Stimulated activated CD8-positive, alpha-beta memory T cell treated with anti-CD3 and anti-CD28 coated beads, Interleukin-12 subunit alpha, Interleukin-12 subunit beta, amount 100 ng/mL, for 4 hours (primary cell): ENCODE results near the gene SLC4A9.
"Not testable (repeated sequence)": the region's sequence is repeated elsewhere in the genome, so short reads cannot be mapped to it uniquely, and the experiment has no call there.

Source experiments
- DNase-seq: peaks from one replicate; pipeline ENCODE4 v3.0.0-alpha.2; 2020; ENCODE audit warnings: low read depth

Gene SLC4A9

GRCh38 chr5:140338336-140338735 is 21.7 kb upstream of the SLC4A9 start:
- DNase-seq, result no peak

- DNase-seq, result no peak
Observed at GRCh38 chr5:140338908-140339307, 21.1 kb upstream of the SLC4A9 start.

- no peak for DNase-seq
Observed at GRCh38 chr5:140339636-140340035, 20.4 kb upstream of the SLC4A9 start.

- no peak for DNase-seq
Observed at GRCh38 chr5:140340605-140341121, 19.3 kb upstream of the SLC4A9 start.

GRCh38 chr5:140341591-140341990 is 18.4 kb upstream of the SLC4A9 start:
- no peak for DNase-seq

- no peak for DNase-seq
Observed at GRCh38 chr5:140342287-140342686, 17.7 kb upstream of the SLC4A9 start.

GRCh38 chr5:140342896-140343295 is 17.1 kb upstream of the SLC4A9 start:
- no peak for DNase-seq

GRCh38 chr5:140343849-140344248 is 16.1 kb upstream of the SLC4A9 start:
- DNase-seq, result not testable (repeated sequence)

- DNase-seq, result no peak
Observed at GRCh38 chr5:140344683-140345423, 15.1 kb upstream of the SLC4A9 start.

GRCh38 chr5:140345919-140346347 is 14.1 kb upstream of the SLC4A9 start:
- DNase-seq, result no peak

GRCh38 chr5:140346348-140347221 is 13.4 kb upstream of the SLC4A9 start, which contains the start of gene HBEGF:
HBEGF (minus strand) TSS chr5:140346603; CDS start chr5:140346328, 275 bp downstream.
- DNase-seq, result peak; percentile 33

GRCh38 chr5:140347360-140347759 is 12.6 kb upstream of the SLC4A9 start:
- DNase-seq, result no peak

GRCh38 chr5:140348104-140348503 is 11.9 kb upstream of the SLC4A9 start:
- no peak for DNase-seq

- no peak for DNase-seq
Observed at GRCh38 chr5:140349244-140349643, 10.8 kb upstream of the SLC4A9 start.

- no peak for DNase-seq
Observed at GRCh38 chr5:140351609-140352334, 8.2 kb upstream of the SLC4A9 start.

GRCh38 chr5:140355546-140355945 is 4.4 kb upstream of the SLC4A9 start:
- no peak for DNase-seq

GRCh38 chr5:140356853-140357725 is 2.9 kb upstream of the SLC4A9 start:
- no peak for DNase-seq

- peak; percentile 50 for DNase-seq
Observed at GRCh38 chr5:140357726-140358093, 2.3 kb upstream of the SLC4A9 start.

- DNase-seq, result no peak
Observed at GRCh38 chr5:140358738-140359310, 1.2 kb upstream of the SLC4A9 start.

- no peak for DNase-seq
Observed at GRCh38 chr5:140360681-140361479, 886 bp downstream of the SLC4A9 start.
